H9 (cell line): ENCODE measurements around the gene LRRC14B. TPM values are rescaled to one million over a fixed set of nuclear protein-coding genes. Genes with fewer than 3 reads are reported as not detected.

Source experiments
- DNase-seq: peaks from one replicate; pipeline ENCODE4 v3.0.0-alpha.2; 2017
- H2AFZ ChIP-seq: one replicate; pipeline ENCODE4 v1.6.1; 2013; ENCODE audit warnings: mild to moderate bottlenecking, low read length, control low read depth, moderate library complexity
- H2AK5ac ChIP-seq: 2 replicates; pipeline ENCODE4 v1.6.1; 2013; ENCODE audit warnings: low read length, control low read depth, mixed read lengths; ENCODE audit not compliant: insufficient read length
- H2BK120ac ChIP-seq: one replicate; pipeline ENCODE4 v1.6.1; 2013; ENCODE audit warnings: low read depth, mild to moderate bottlenecking, low read length, control low read depth, inconsistent platforms; ENCODE audit not compliant: poor library complexity, severe bottlenecking
- H2BK12ac ChIP-seq: 2 replicates; pipeline ENCODE4 v1.6.1; 2013; ENCODE audit warnings: low read length, control low read depth, mixed read lengths, low read depth; ENCODE audit not compliant: insufficient read length
- H2BK15ac ChIP-seq: 2 replicates; pipeline ENCODE4 v1.6.1; 2013; ENCODE audit warnings: low read depth, low read length, control low read depth
- H2BK20ac ChIP-seq: one replicate; pipeline ENCODE4 v1.6.1; 2013; ENCODE audit warnings: low read depth, mild to moderate bottlenecking, low read length, control low read depth, inconsistent platforms; ENCODE audit not compliant: poor library complexity, severe bottlenecking
- H2BK5ac ChIP-seq: 2 replicates; pipeline ENCODE4 v1.6.1; 2013; ENCODE audit warnings: low read length, control low read depth, mixed read lengths; ENCODE audit not compliant: insufficient read length
- H3K14ac ChIP-seq: 2 replicates; pipeline ENCODE4 v1.6.1; 2013; ENCODE audit warnings: low read length, control low read depth; ENCODE audit not compliant: insufficient read depth
- H3K18ac ChIP-seq: 2 replicates; pipeline ENCODE4 v1.6.1; 2013; ENCODE audit warnings: low read depth, mild to moderate bottlenecking, mixed read lengths, low read length, control low read depth; ENCODE audit not compliant: insufficient read length
- H3K23ac ChIP-seq: 2 replicates; pipeline ENCODE4 v1.6.1; 2013; ENCODE audit warnings: low read length, control low read depth, mixed read lengths, low read depth; ENCODE audit not compliant: insufficient read length
- H3K23me2 ChIP-seq: 2 replicates; pipeline ENCODE4 v1.6.1; 2013; ENCODE audit warnings: low read depth, mild to moderate bottlenecking, mixed read lengths, low read length, control low read depth; ENCODE audit not compliant: insufficient read length, poor library complexity, severe bottlenecking
- H3K27ac ChIP-seq: 2 replicates; pipeline ENCODE4 v1.5.1; 2013; ENCODE audit warnings: low read length, control low read depth, mixed read lengths, low read depth; ENCODE audit not compliant: insufficient read length
- H3K27me3 ChIP-seq: 2 replicates; pipeline ENCODE4 v1.6.1; 2013; ENCODE audit warnings: low read length, control low read depth, inconsistent platforms; ENCODE audit not compliant: insufficient read depth
- H3K4ac ChIP-seq: 2 replicates; pipeline ENCODE4 v1.6.1; 2013; ENCODE audit warnings: low read depth, mild to moderate bottlenecking, control low read depth, inconsistent platforms, low read length, moderate library complexity
- H3K4me1 ChIP-seq: 2 replicates; pipeline ENCODE4 v1.6.1; 2013; ENCODE audit warnings: low read length, control low read depth, inconsistent platforms; ENCODE audit not compliant: insufficient read depth
- H3K4me2 ChIP-seq: 2 replicates; pipeline ENCODE4 v1.6.1; 2013; ENCODE audit warnings: low read length, control low read depth, mixed read lengths; ENCODE audit not compliant: insufficient read length, insufficient read depth
- H3K56ac ChIP-seq: 2 replicates; pipeline ENCODE4 v1.6.1; 2013; ENCODE audit warnings: low read depth, mild to moderate bottlenecking, mixed read lengths, low read length, control low read depth; ENCODE audit not compliant: insufficient read length
- H3K79me1 ChIP-seq: 2 replicates; pipeline ENCODE4 v1.6.1; 2013; ENCODE audit warnings: low read depth, mild to moderate bottlenecking, moderate library complexity, low read length, control low read depth, inconsistent platforms; ENCODE audit not compliant: insufficient read depth, poor library complexity, severe bottlenecking
- H3K79me2 ChIP-seq: 2 replicates; pipeline ENCODE4 v1.6.1; 2013; ENCODE audit warnings: low read length, control low read depth, inconsistent platforms; ENCODE audit not compliant: insufficient read depth
- H3K9ac ChIP-seq: 2 replicates; pipeline ENCODE4 v1.6.1; 2013; ENCODE audit warnings: low read length, control low read depth, mixed read lengths; ENCODE audit not compliant: insufficient read length; ENCODE audit errors: extremely low read depth
- H3K9me3 ChIP-seq: one replicate; pipeline ENCODE4 v1.6.1; 2013; ENCODE audit warnings: low read depth, low read length, inconsistent platforms; ENCODE audit not compliant: control insufficient read depth
- H3T11ph ChIP-seq: one replicate; pipeline ENCODE4 v1.6.1; 2013; ENCODE audit warnings: mild to moderate bottlenecking, low read length, control low read depth, inconsistent platforms
- H4K20me1 ChIP-seq: one replicate; pipeline ENCODE4 v1.6.1; 2013; ENCODE audit not compliant: control insufficient read depth, insufficient read length, insufficient read depth
- H4K5ac ChIP-seq: 2 replicates; pipeline ENCODE4 v1.6.1; 2013; ENCODE audit warnings: low read depth, mild to moderate bottlenecking, mixed read lengths, low read length, control low read depth; ENCODE audit not compliant: insufficient read length
- H4K8ac ChIP-seq: replicated peaks from 2 replicates; pipeline ENCODE4 v1.6.1; 2013; ENCODE audit warnings: low read length, control low read depth, mixed read lengths, low read depth; ENCODE audit not compliant: insufficient read length
- H4K91ac ChIP-seq: 2 replicates; pipeline ENCODE4 v1.6.1; 2013; ENCODE audit warnings: low read depth, mild to moderate bottlenecking, moderate library complexity, mixed read lengths, low read length, control low read depth; ENCODE audit not compliant: insufficient read length
- H3K27ac Mint-ChIP-seq, 3 experiments: 2 replicates in 2 of 3; 3 replicates in 1 of 3; pipeline ENCODE4 v1.8.0; 2020 to 2021; ENCODE audit warnings: mixed read lengths in 3 of 3, mild to moderate bottlenecking in 1 of 3, moderate library complexity in 1 of 3
- H3K27me3 Mint-ChIP-seq: 2 replicates; pipeline ENCODE4 v1.8.0; 2021; ENCODE audit warnings: low read depth, mild to moderate bottlenecking, moderate library complexity, mixed read lengths
- H3K36me3 Mint-ChIP-seq, 3 experiments: 2 replicates in 2 of 3; 3 replicates in 1 of 3; pipeline ENCODE4 v1.8.0; 2020 to 2021; ENCODE audit warnings: low read depth in 3 of 3, mixed read lengths in 3 of 3; ENCODE audit not compliant: insufficient read depth in 1 of 3
- H3K4me1 Mint-ChIP-seq, 2 experiments: 2 replicates each; pipeline ENCODE4 v1.8.0; 2020; ENCODE audit warnings: mixed read lengths in 2 of 2
- H3K4me3 Mint-ChIP-seq, 2 experiments: 2 replicates in 1 of 2; 3 replicates in 1 of 2; pipeline ENCODE4 v1.8.0; 2020 to 2021; ENCODE audit warnings: mild to moderate bottlenecking in 2 of 2, mixed read lengths in 2 of 2, moderate library complexity in 1 of 2
- H3K9me3 Mint-ChIP-seq, 2 experiments: 2 replicates in 1 of 2; 3 replicates in 1 of 2; pipeline ENCODE4 v1.8.0; 2020; ENCODE audit warnings: mild to moderate bottlenecking in 2 of 2, mixed read lengths in 2 of 2, moderate library complexity in 1 of 2
- CTCF ChIP-seq: fragments of 200-600 bp; sonication (generic); conservative IDR thresholded peaks from 3 replicates; pipeline ENCODE4 v1.8.0; 2021; ENCODE audit warnings: antibody characterized with exemption, mild to moderate bottlenecking
- WGBS: extraction: QIAGEN DNeasy Blood & Tissue Kit; methylation state at CpG from one replicate; pipeline ENCODE4 v1.1.7; 2013; ENCODE audit warnings: missing lambda C conversion rate, low lambda C conversion rate, mixed read lengths; ENCODE audit not compliant: insufficient read length; ENCODE audit errors: extremely low coverage; 5-methylcytosine and 5-hydroxymethylcytosine counted together
- total RNA-seq: library from RNA; stranded (reverse); gene quantifications from 2 replicates; pipeline ENCODE4 v1.2.1, GENCODE V29; 2021

LRRC14B gene
- total RNA-seq, 1 experiment from 2014 or later = not detected

GRCh38 chr5:190366-191035 is 794 bp upstream of the LRRC14B start:
- H3K4ac ChIP-seq = no peak overlapping the region
- no peak overlapping the region for H3K18ac ChIP-seq
- H3K79me2 ChIP-seq = no peaks in the 10 kb centered on the region
- Mint-ChIP-seq H3K27me3 (peaks cover 9% of the 10 kb centered on the region), H3K4me3 (no peak overlapping the region), H3K4me1 (peaks cover 9 to 13% of the 10 kb centered on the region in 2 experiments), H3K27ac (no peak overlapping the region), H3K9me3 (no peaks in the 10 kb centered on the region), H3K36me3 (no peaks in the 10 kb centered on the region)
- no peak overlapping the region for H3K27ac ChIP-seq
- no peak for TF ChIP-seq CTCF
- no peak overlapping the region for H2BK15ac ChIP-seq
- no peaks in the 10 kb centered on the region for H4K20me1 ChIP-seq
- DNase-seq = no peak
- no peak overlapping the region for H2AK5ac ChIP-seq
- H3K23me2 ChIP-seq = no peaks in the 10 kb centered on the region
- H3K4me2 ChIP-seq = no peak overlapping the region
- no peak overlapping the region for H4K5ac ChIP-seq
- H3K4me1 ChIP-seq = 0 out of 2 replicates have a peak, but pooled peaks cover 3% of the 10 kb centered on the region
- no peak overlapping the region for H3T11ph ChIP-seq
- no peak overlapping the region for H2AFZ ChIP-seq
- no peak overlapping the region; the same call in 1 of the 2 replicates for H3K14ac ChIP-seq
- H3K79me1 ChIP-seq = no peaks in the 10 kb centered on the region
- no peak overlapping the region for H2BK5ac ChIP-seq
- no peak overlapping the region for H3K56ac ChIP-seq
- H3K9me3 ChIP-seq = no peaks in the 10 kb centered on the region
- H3K9ac ChIP-seq = no peak overlapping the region
- H2BK12ac ChIP-seq = no peak overlapping the region
- H2BK120ac ChIP-seq = no peak overlapping the region
- no peak overlapping the region for H3K23ac ChIP-seq
- no CpG with 5 or more reads among the region's 16 CpGs for WGBS
- H3K27me3 ChIP-seq = no peaks in the 10 kb centered on the region
- no peak overlapping the region for H2BK20ac ChIP-seq
- no peak overlapping the region for H4K91ac ChIP-seq
- H4K8ac ChIP-seq = no peak overlapping the region
